K562 (cell line): Measurements from ENCODE around the gene ABCB10.
A peak's percentile ranks its signal among the peaks of the same experiment; 100 is the strongest.

Experiments
- ARID4B ChIP-seq: sonication (generic); formaldehyde crosslinking; IDR thresholded peaks from 2 replicates; pipeline ENCODE4 v1.8.0; 2022; ENCODE audit warnings: mild to moderate bottlenecking, missing genetic modification reagents
- CBX5 ChIP-seq: IDR thresholded peaks from 2 replicates; pipeline ENCODE4 v1.6.1; 2014; ENCODE audit warnings: low read depth, borderline replicate concordance
- CREB1 ChIP-seq, 2 experiments: sonication (generic) in 1 of 2; formaldehyde crosslinking in 1 of 2; IDR thresholded peaks; 2 replicates each; pipeline versions ENCODE4 v1.6.1 to v1.8.0; 2012 to 2022; ENCODE audit warnings: inconsistent platforms in 1 of 2, mild to moderate bottlenecking in 1 of 2, missing genetic modification reagents in 1 of 2, moderate library complexity in 1 of 2
- CTCF ChIP-seq, 3 experiments: IDR thresholded peaks in 2 of 3; conservative IDR thresholded peaks in 1 of 3; 2 replicates each; pipeline ENCODE4 v1.5.1; 2011 to 2012; ENCODE audit warnings: low read length in 3 of 3, mild to moderate bottlenecking in 3 of 3, control low read depth in 2 of 3, improper control_type of control experiment in 1 of 3, inconsistent platforms in 1 of 3, low read depth in 1 of 3, mixed read lengths in 1 of 3, moderate library complexity in 1 of 3; ENCODE audit not compliant: insufficient read depth in 2 of 3
- PHF8 ChIP-seq: fragments of 200-600 bp; sonication (generic); IDR thresholded peaks from 2 replicates; pipeline ENCODE4 v1.6.1; 2012; ENCODE audit warnings: mixed run types, mild to moderate bottlenecking, inconsistent platforms, low read length, moderate library complexity, borderline replicate concordance
- POLR2A ChIP-seq: fragments of 450-650 bp; conservative IDR thresholded peaks from 2 replicates; pipeline ENCODE4 v1.6.1; 2016
- SREBF1 ChIP-seq: fragments of 150-350 bp; IDR thresholded peaks from 2 replicates; pipeline ENCODE4 v1.6.1; 2014; ENCODE audit warnings: antibody characterized with exemption, low read depth, low read length, borderline replicate concordance
- ZNF263 ChIP-seq: sonication (generic); formaldehyde crosslinking; IDR thresholded peaks from 2 replicates; pipeline ENCODE4 v1.8.0; 2022; ENCODE audit warnings: mild to moderate bottlenecking, missing genetic modification reagents, borderline replicate concordance

- no peak for TF ChIP-seq ARID4B (CRISPR knock-in tag)
- TF ChIP-seq CREB1 (IDR thresholded peaks at IDR 0.05), result 0 out of 2 replicates have a peak, but pooled peaks have one; percentile 25
- TF ChIP-seq CREB1 (CRISPR knock-in tag; IDR thresholded peaks at IDR 0.05), result no peak
- TF ChIP-seq CTCF (IDR thresholded peaks at IDR 0.05 in 2 of 3, conservative IDR thresholded peaks at IDR 0.05 in 1 of 3; ENCODE audit: insufficient read depth in 2 of 3, low read depth in 1 of 3, low read length in 3 of 3), result no peak
- no peak for TF ChIP-seq CBX5
- TF ChIP-seq ZNF263 (CRISPR knock-in tag), result no peak
- TF ChIP-seq SREBF1, result no peak
- TF ChIP-seq PHF8, result no peak
- TF ChIP-seq POLR2A, result no peak
These were observed 8.8 kb upstream of the ABCB10 start for GRCh38 chr1:229567109-229567868.
